A549 (cell line): ENCODE results near the gene MAST2. TPM values are rescaled to one million over a fixed set of nuclear protein-coding genes. Genes with fewer than 3 reads are reported as not detected.
"Not testable (repeated sequence)": the region's sequence is repeated elsewhere in the genome, so short reads cannot be mapped to it uniquely, and the experiment has no call there.

ENCODE experiments used
- ATAC-seq, 2 experiments: fragments of 200-7000 bp in 1 of 2; fragments of >200 bp in 1 of 2; cut with Nextera tagmentation in 1 of 2; cut with Tn5 transposase in 1 of 2; 3 replicates each; pipeline versions ENCODE4 v1.8.0 to v1.9.1; 2018 to 2020; ENCODE audit warnings: mild to moderate bottlenecking in 1 of 2, moderate library complexity in 1 of 2
- CTCF ChIA-PET: fragments of 300-600 bp; sonication (Branson Sonifier 250); formaldehyde crosslinking; extraction: SDS; loops from one replicate; lab custom pipeline; 2021; ENCODE audit warnings: antibody characterized with exemption, inconsistent platforms; lab: Yijun Ruan, JAX
- POLR2A ChIA-PET: fragments of 350-600 bp; formaldehyde crosslinking; extraction: SDS; loops from one replicate; lab custom pipeline; 2021; ENCODE audit warnings: antibody characterized with exemption, inconsistent platforms; lab: Yijun Ruan, JAX
- DNase-seq, 2 experiments: peaks; one replicate each; pipeline versions ENCODE4 v3.0.0 to v3.0.0-alpha.2; 2011 to 2016; ENCODE audit warnings: low read depth in 1 of 2, low spot score in 1 of 2
- FAIRE-seq: peaks from 2 replicates; lab custom pipeline; 2011; peaks lifted over from hg19 to GRCh38; lab: Jason Lieb, UNC
- H3K27ac ChIP-seq, 2 experiments: fragments of >200 bp; sonication (Bioruptor Twin); formaldehyde crosslinking; 3 replicates each; pipeline ENCODE4 v1.5.1; 2016 to 2017
- H3K4me1 ChIP-seq: fragments of >200 bp; sonication (Bioruptor Twin); formaldehyde crosslinking; 3 replicates; pipeline ENCODE4 v1.6.1; 2016
- H3K4me2 ChIP-seq: fragments of >200 bp; sonication (Bioruptor Twin); formaldehyde crosslinking; 3 replicates; pipeline ENCODE4 v1.6.1; 2016
- H3K4me3 ChIP-seq: fragments of >200 bp; sonication (Bioruptor Twin); formaldehyde crosslinking; 3 replicates; pipeline ENCODE4 v1.5.1; 2016
- H3K9me3 ChIP-seq: fragments of >200 bp; sonication (Bioruptor Twin); formaldehyde crosslinking; 3 replicates; pipeline ENCODE4 v1.6.1; 2016
- BCL3 ChIP-seq: fragments of >200 bp; sonication (Bioruptor Twin); formaldehyde crosslinking; IDR thresholded peaks from 3 replicates; pipeline ENCODE4 v1.6.1; 2016
- CBX2 ChIP-seq: fragments of 200-600 bp; sonication (generic); IDR thresholded peaks from 2 replicates; pipeline ENCODE4 v1.6.1; 2016; ENCODE audit warnings: low read depth, mild to moderate bottlenecking, borderline replicate concordance
- CEBPB ChIP-seq, 2 experiments: fragments of >200 bp in 1 of 2; sonication (Bioruptor Twin) in 1 of 2; formaldehyde crosslinking in 1 of 2; IDR thresholded peaks; 2 replicates each; pipeline ENCODE4 v1.6.1; 2012 to 2016
- E2F6 ChIP-seq: IDR thresholded peaks from 2 replicates; pipeline ENCODE4 v1.6.1; 2012; ENCODE audit warnings: low read depth, borderline replicate concordance
- EHF ChIP-seq: fragments of 250-450 bp; sonication (Bioruptor Pico); IDR thresholded peaks from 2 replicates; pipeline ENCODE4 v1.5.0; 2020; ENCODE audit warnings: mild to moderate bottlenecking
- EHMT2 ChIP-seq: fragments of 200-600 bp; sonication (generic); IDR thresholded peaks from 2 replicates; pipeline ENCODE4 v1.6.1; 2016; ENCODE audit warnings: antibody characterized with exemption, low read depth, mild to moderate bottlenecking, moderate library complexity
- FOXS1 ChIP-seq: fragments of 250-450 bp; sonication (Bioruptor Pico); IDR thresholded peaks from 2 replicates; pipeline ENCODE4 v1.5.0; 2020; ENCODE audit warnings: mild to moderate bottlenecking, moderate library complexity
- HES2 ChIP-seq: fragments of >200 bp; sonication (Bioruptor Twin); formaldehyde crosslinking; IDR thresholded peaks from 2 replicates; pipeline ENCODE4 v1.6.1; 2016
- HEYL ChIP-seq: fragments of 250-450 bp; sonication (Bioruptor Pico); IDR thresholded peaks from 2 replicates; pipeline ENCODE4 v1.8.0; 2021; ENCODE audit warnings: mild to moderate bottlenecking, moderate library complexity
- HOXA7 ChIP-seq: fragments of 250-450 bp; sonication (Bioruptor Pico); IDR thresholded peaks from 2 replicates; pipeline ENCODE4 v1.5.0; 2020; ENCODE audit warnings: mild to moderate bottlenecking, moderate library complexity
- HOXB13 ChIP-seq: fragments of 250-450 bp; sonication (Bioruptor Pico); IDR thresholded peaks from 2 replicates; pipeline ENCODE4 v1.5.0; 2020; ENCODE audit warnings: low read depth, mild to moderate bottlenecking, moderate library complexity
- KDM5A ChIP-seq: fragments of 200-600 bp; sonication (generic); IDR thresholded peaks from 2 replicates; pipeline ENCODE4 v1.6.1; 2016; ENCODE audit warnings: antibody characterized with exemption, mild to moderate bottlenecking
- MAFK ChIP-seq: fragments of 450-650 bp; IDR thresholded peaks from 2 replicates; pipeline ENCODE4 v1.6.1; 2014; ENCODE audit not compliant: partially characterized antibody
- MYC ChIP-seq: IDR thresholded peaks from 2 replicates; pipeline ENCODE4 v1.6.1; 2012; ENCODE audit warnings: mild to moderate bottlenecking, inconsistent platforms, low read length, improper control_type of control experiment, borderline replicate concordance
- NPAS2 ChIP-seq: fragments of 250-450 bp; sonication (Bioruptor Pico); IDR thresholded peaks from 2 replicates; pipeline ENCODE4 v1.8.0; 2022; ENCODE audit warnings: mild to moderate bottlenecking, moderate library complexity, borderline replicate concordance
- PHF8 ChIP-seq: fragments of 200-600 bp; sonication (generic); IDR thresholded peaks from 2 replicates; pipeline ENCODE4 v1.6.1; 2016; ENCODE audit warnings: low read depth, mild to moderate bottlenecking, antibody characterized with exemption, moderate library complexity, borderline replicate concordance
- POLR2A ChIP-seq: IDR thresholded peaks from 2 replicates; pipeline ENCODE4 v1.6.1; 2012; ENCODE audit warnings: mild to moderate bottlenecking, low read length
- POLR2AphosphoS2 ChIP-seq: conservative IDR thresholded peaks from 2 replicates; pipeline ENCODE4 v1.6.1; 2012; ENCODE audit warnings: low read length, improper control_type of control experiment, inconsistent platforms
- RAD21 ChIP-seq, 2 experiments: fragments of >200 bp in 1 of 2; sonication (Bioruptor Twin) in 1 of 2; formaldehyde crosslinking in 1 of 2; IDR thresholded peaks in 1 of 2; conservative IDR thresholded peaks in 1 of 2; 2 replicates in 1 of 2; 3 replicates in 1 of 2; pipeline ENCODE4 v1.6.1; 2012 to 2018; ENCODE audit warnings: inconsistent platforms in 1 of 2
- RARB ChIP-seq: fragments of 250-450 bp; sonication (Bioruptor Pico); IDR thresholded peaks from 2 replicates; pipeline ENCODE4 v1.8.0; 2021; ENCODE audit warnings: mild to moderate bottlenecking, moderate library complexity
- RCOR1 ChIP-seq: fragments of 150-350 bp; IDR thresholded peaks from 2 replicates; pipeline ENCODE4 v1.6.1; 2014; ENCODE audit warnings: antibody characterized with exemption, low read length, low read depth
- TFCP2L1 ChIP-seq: fragments of 250-450 bp; sonication (Bioruptor Pico); IDR thresholded peaks from 2 replicates; pipeline ENCODE4 v1.5.0; 2021; ENCODE audit warnings: mild to moderate bottlenecking
- WGBS: methylation state at CpG from one replicate; pipeline ENCODE4 v1.1.6; 2017; ENCODE audit errors: missing lambda C conversion rate; 5-methylcytosine and 5-hydroxymethylcytosine counted together
- polyA plus RNA-seq, 4 experiments: library from polyadenylated mRNA; depleted of rRNA in 3 of 4; stranded (reverse); fragments of >200 nt; fragmentation: RNase III in 1 of 4; extraction: RNeasy Plus Mini Kit Qiagen cat#74134 plus additional on column Dnase treatment in 1 of 4; gene quantifications; 2 replicates in 3 of 4; 3 replicates in 1 of 4; pipeline ENCODE4 v1.2.3, GENCODE V29; 2011 to 2017

Gene MAST2
- polyA plus RNA-seq, 2 of the 4 experiments (the other 2 are of a cell fraction): 19.3 to 20.5 TPM

- H3K9me3 ChIP-seq, DNase-seq, H3K4me1 ChIP-seq, H3K4me2 ChIP-seq, H3K4me3 ChIP-seq, H3K27ac ChIP-seq, CTCF ChIA-PET, FAIRE-seq, POLR2A ChIA-PET, ATAC-seq: not testable (repeated sequence)
- 75% methylated on average over 6 of the region's 6 CpGs for WGBS
Observed at GRCh38 chr1:45857755-45858492, 54.5 kb downstream of the MAST2 start.

- TF ChIP-seq NPAS2 (CRISPR knock-in tag) (no peak), TFCP2L1 (CRISPR knock-in tag) (no peak), HOXA7 (no peak), CEBPB (IDR thresholded peaks at IDR 0.05) (no peak), HES2 (no peak), CBX2 (no peak), RCOR1 (no peak), KDM5A (no peak), RARB (CRISPR knock-in tag) (no peak), POLR2A (no peak), MAFK (no peak), E2F6 (no peak)
- peaks cover 4% of the 10 kb centered on the region; the same call in 1 of the 3 replicates for H3K4me1 ChIP-seq
- no peak overlapping the region for H3K4me3 ChIP-seq
- CTCF ChIA-PET: interaction anchor here (1.4 kb wide), 1 partner anchor 23 kb away, joined by 3 read pairs; no protein-coding TSS in a partner anchor
- no peaks in the 10 kb centered on the region for H3K9me3 ChIP-seq
- POLR2A ChIA-PET: no interaction called here
- ATAC-seq (no peak), DNase-seq (no peak), FAIRE-seq (no peak)
- H3K4me2 ChIP-seq: no peak overlapping the region
- WGBS: 93% methylated on average over 3 of the region's 3 CpGs
- H3K27ac ChIP-seq: no peak overlapping the region
Observed at GRCh38 chr1:45859221-45859620, 55.8 kb downstream of the MAST2 start.

GRCh38 chr1:45862008-45862407 lies 58.6 kb downstream of the MAST2 start:
- H3K4me3 ChIP-seq: no peak overlapping the region
- FAIRE-seq (no peak), DNase-seq (no peak), ATAC-seq (no peak)
- H3K27ac ChIP-seq: no peak overlapping the region
- ChIA-PET POLR2A (no interaction called here), CTCF (interaction anchor here (1.5 kb wide), 1 partner anchor 8 kb away, joined by 3 read pairs; no protein-coding TSS in a partner anchor)
- TF ChIP-seq HOXB13 (CRISPR knock-in tag) (no peak), KDM5A (no peak), EHMT2 (no peak), E2F6 (no peak), MYC (no peak), FOXS1 (CRISPR knock-in tag) (no peak), HEYL (CRISPR knock-in tag) (no peak), PHF8 (no peak), EHF (CRISPR knock-in tag) (no peak), RAD21 (conservative IDR thresholded peaks at IDR 0.05 in 1 of 2, IDR thresholded peaks at IDR 0.05 in 1 of 2) (no peak), BCL3 (no peak), POLR2AphosphoS2 (no peak)
- H3K9me3 ChIP-seq: no peaks in the 10 kb centered on the region
- peaks cover 17% of the 10 kb centered on the region; the same call in 2 of the 3 replicates for H3K4me1 ChIP-seq
- no peak overlapping the region for H3K4me2 ChIP-seq
